Progenitor cell of endocrine pancreas (in vitro differentiated cells): Measurements from ENCODE around the gene TMEM222. TPM values are rescaled to one million over a fixed set of nuclear protein-coding genes. Genes with fewer than 3 reads are reported as not detected.

ENCODE experiments used
- DNase-seq: peaks from one replicate; pipeline ENCODE4 v3.0.0; 2021; ENCODE audit warnings: low spot score; ENCODE audit not compliant: unreplicated experiment
- H3K27ac Mint-ChIP-seq: 2 replicates; pipeline ENCODE4 v1.8.0; 2021; ENCODE audit warnings: mild to moderate bottlenecking, moderate library complexity, mixed read lengths
- H3K27me3 Mint-ChIP-seq: 2 replicates; pipeline ENCODE4 v1.8.0; 2021; ENCODE audit warnings: mixed read lengths
- H3K36me3 Mint-ChIP-seq: 2 replicates; pipeline ENCODE4 v1.8.0; 2022; ENCODE audit warnings: mixed read lengths; ENCODE audit not compliant: insufficient read depth
- H3K4me1 Mint-ChIP-seq: 2 replicates; pipeline ENCODE4 v1.8.0; 2021; ENCODE audit warnings: low read depth, mixed read lengths
- H3K4me3 Mint-ChIP-seq: 2 replicates; pipeline ENCODE4 v1.8.0; 2021; ENCODE audit warnings: low read depth, mild to moderate bottlenecking, moderate library complexity, mixed read lengths
- H3K9me3 Mint-ChIP-seq: 2 replicates; pipeline ENCODE4 v1.8.0; 2021; ENCODE audit warnings: low read depth, mixed read lengths
- total RNA-seq: library from RNA; stranded (reverse); gene quantifications from 2 replicates; pipeline ENCODE4 v1.2.1, GENCODE V29; 2021
- TF ChIP-seq, protein P1 (sequence below): fragments of 200-600 bp; sonication (generic); IDR thresholded peaks from one replicate; pipeline ENCODE4 v1.5.0; 2021; ENCODE audit warnings: antibody characterized with exemption, mild to moderate bottlenecking; ENCODE audit not compliant: unreplicated experiment

The TMEM222 gene
- total RNA-seq, 1 donor from 2014 or later: 37.1 TPM

- Mint-ChIP-seq H3K4me3 (no peak overlapping the region), H3K9me3 (no peaks in the 10 kb centered on the region), H3K36me3 (peaks cover 2% of the 10 kb centered on the region), H3K4me1 (no peaks in the 10 kb centered on the region), H3K27me3 (no peaks in the 10 kb centered on the region), H3K27ac (no peak overlapping the region)
- DNase-seq: no peak
- TF ChIP-seq, protein P1, sequence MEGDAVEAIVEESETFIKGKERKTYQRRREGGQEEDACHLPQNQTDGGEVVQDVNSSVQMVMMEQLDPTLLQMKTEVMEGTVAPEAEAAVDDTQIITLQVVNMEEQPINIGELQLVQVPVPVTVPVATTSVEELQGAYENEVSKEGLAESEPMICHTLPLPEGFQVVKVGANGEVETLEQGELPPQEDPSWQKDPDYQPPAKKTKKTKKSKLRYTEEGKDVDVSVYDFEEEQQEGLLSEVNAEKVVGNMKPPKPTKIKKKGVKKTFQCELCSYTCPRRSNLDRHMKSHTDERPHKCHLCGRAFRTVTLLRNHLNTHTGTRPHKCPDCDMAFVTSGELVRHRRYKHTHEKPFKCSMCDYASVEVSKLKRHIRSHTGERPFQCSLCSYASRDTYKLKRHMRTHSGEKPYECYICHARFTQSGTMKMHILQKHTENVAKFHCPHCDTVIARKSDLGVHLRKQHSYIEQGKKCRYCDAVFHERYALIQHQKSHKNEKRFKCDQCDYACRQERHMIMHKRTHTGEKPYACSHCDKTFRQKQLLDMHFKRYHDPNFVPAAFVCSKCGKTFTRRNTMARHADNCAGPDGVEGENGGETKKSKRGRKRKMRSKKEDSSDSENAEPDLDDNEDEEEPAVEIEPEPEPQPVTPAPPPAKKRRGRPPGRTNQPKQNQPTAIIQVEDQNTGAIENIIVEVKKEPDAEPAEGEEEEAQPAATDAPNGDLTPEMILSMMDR: no peak
Observed at GRCh38 chr1:27331426-27331825, 9.5 kb downstream of the TMEM222 start.

GRCh38 chr1:27331922-27332321, 10.0 kb downstream of the TMEM222 start:
- Mint-ChIP-seq H3K27me3 (no peaks in the 10 kb centered on the region), H3K4me3 (no peak overlapping the region)

DNA sequence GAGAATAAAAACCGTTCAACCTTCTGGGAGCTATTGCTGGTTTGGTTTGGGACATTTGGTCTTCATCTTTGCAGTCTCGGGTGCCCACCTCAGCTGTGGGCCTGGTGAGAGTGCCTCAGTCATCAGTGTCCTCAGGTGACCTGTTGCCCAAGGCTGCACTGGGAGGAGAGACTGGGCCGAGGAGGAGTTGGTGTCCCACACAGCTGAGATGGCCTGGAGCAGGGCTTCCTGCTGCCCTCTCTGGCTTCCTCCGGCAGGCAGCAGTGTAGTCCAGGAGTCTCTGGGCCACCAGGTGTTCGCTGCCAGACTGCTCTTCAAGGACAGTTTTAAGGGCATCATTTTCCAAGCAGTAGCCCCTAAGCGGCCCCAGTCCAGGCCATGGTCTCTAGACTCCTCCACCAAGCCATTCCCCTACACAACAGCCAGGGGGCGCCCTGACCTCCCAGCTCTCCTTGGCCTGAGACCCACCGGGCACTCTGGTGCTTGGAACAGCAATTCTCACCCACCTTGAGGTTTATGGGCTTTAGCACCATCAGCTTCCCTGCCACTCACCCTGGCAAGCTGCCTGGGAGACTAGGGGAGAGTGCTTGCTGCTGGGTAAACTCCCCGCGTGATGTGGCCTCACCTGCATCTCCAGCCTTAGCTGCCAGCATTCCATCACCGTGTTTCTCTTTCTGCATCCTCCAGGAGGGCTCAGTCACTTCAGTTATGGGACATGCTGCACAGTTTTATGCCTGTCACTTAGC, 10.7 kb downstream of the TMEM222 start:
- Mint-ChIP-seq H3K4me3 (no peak overlapping the region), H3K4me1 (no peaks in the 10 kb centered on the region), H3K36me3 (peaks cover 4% of the 10 kb centered on the region), H3K9me3 (no peaks in the 10 kb centered on the region), H3K27me3 (no peaks in the 10 kb centered on the region), H3K27ac (peak overlapping the region; percentile 13)
- peak; percentile 45 for DNase-seq
- TF ChIP-seq, protein P1: peak; percentile 77

More at GRCh38 chr1:27331922-27332321, 10.0 kb downstream of the TMEM222 start:
- H3K4me1 Mint-ChIP-seq: no peaks in the 10 kb centered on the region
- no peak for DNase-seq
- H3K9me3 Mint-ChIP-seq: no peaks in the 10 kb centered on the region
- H3K27ac Mint-ChIP-seq: no peak overlapping the region
- TF ChIP-seq, protein P1: no peak
- H3K36me3 Mint-ChIP-seq: peaks cover 4% of the 10 kb centered on the region

- peaks cover 1% of the 10 kb centered on the region for H3K36me3 Mint-ChIP-seq
- no peaks in the 10 kb centered on the region for H3K9me3 Mint-ChIP-seq
- H3K4me3 Mint-ChIP-seq: no peak overlapping the region
- DNase-seq: no peak
- H3K4me1 Mint-ChIP-seq: no peaks in the 10 kb centered on the region
- no peaks in the 10 kb centered on the region for H3K27me3 Mint-ChIP-seq
- TF ChIP-seq, protein P1: no peak
- H3K27ac Mint-ChIP-seq: no peak overlapping the region
Observed at GRCh38 chr1:27333717-27334279, 11.8 kb downstream of the TMEM222 start.

DNA sequence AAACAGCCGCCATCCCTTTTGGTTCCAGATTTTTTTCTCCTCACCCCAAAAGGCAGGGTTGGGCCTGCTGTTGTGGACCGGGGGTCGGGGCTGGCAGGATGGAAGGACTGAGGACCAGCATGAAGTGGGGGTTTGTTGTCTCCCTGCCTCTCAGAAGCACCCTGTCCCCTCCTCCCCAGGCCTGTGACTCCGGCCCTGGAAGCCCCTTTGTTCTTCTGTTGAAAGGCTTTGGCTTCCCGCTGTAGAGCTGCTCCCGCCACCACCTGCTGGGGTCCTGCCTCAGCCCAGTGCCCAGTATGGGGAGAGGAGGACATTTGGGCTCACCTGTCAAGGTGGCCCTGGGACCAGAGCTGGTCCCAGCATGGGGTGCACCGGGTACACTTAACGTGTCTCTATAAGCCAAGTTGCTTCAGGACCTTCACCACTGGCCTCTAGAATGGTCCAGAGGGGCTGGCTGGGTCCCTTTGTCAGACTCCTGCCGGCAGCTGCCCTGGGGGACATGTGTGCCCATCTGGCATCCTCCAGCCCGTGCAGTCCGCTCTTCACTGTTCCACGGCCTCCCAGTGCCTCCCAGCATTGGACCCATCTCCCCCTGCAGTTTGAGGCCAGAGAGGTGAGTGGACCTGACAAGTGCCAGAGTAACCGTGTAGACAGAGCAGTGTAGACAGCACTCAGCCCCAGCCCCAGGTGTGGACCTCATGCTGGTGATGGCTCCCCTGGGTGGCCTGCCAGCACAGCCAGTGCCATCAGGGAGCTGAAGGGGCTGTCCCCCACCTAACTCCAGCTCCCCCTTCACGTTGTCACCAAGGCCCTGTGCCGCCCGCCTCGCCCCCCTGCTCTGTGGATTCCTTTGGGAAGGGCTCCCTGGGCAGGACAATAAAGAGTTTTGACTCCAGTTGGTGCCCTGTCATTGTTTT, 13.8 kb downstream of the TMEM222 start:
- H3K36me3 Mint-ChIP-seq: peaks cover 5% of the 10 kb centered on the region
- no peaks in the 10 kb centered on the region for H3K9me3 Mint-ChIP-seq
- H3K4me1 Mint-ChIP-seq: no peaks in the 10 kb centered on the region
- no peak overlapping the region for H3K27ac Mint-ChIP-seq
- H3K4me3 Mint-ChIP-seq: no peak overlapping the region
- no peak for DNase-seq
- TF ChIP-seq, protein P1: no peak
- no peaks in the 10 kb centered on the region for H3K27me3 Mint-ChIP-seq
